ENCODE results near the gene PHF21A.
"Not testable (repeated sequence)": the region's sequence is repeated elsewhere in the genome, so short reads cannot be mapped to it uniquely, and the experiment has no call there.

PHF21A gene

DNA sequence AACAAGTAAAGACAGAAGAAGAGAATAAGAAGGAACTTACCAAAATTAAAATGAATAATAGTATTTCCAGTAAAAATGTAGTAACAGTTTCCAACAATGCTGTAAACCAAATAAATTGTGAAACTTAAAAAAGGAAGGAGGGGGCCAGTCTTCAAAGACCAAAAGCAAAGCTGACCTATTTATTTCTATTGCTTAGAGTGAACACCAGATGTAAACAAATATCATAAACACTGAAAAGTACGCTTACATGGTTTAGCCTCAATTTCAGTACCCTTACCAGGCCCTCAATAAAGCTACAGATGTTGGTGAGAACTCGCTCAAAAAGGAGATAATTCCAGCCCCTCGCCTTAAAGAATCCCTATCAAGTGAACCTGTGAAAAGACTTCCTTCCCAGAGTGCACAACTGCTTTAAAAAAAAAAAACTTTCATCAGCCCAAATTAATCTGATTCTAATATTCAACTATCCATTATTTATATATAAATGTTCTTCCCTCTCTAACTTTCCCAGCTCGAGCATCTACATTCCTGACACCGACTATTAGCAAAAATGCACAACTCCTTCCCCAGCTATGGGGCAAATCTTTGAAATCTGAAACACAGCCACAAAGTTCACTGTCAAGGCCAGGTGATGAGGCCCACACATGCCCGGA lies 2.4 kb downstream of the PHF21A start:
- no peaks in the 10 kb centered on the region for H3K27me3 ChIP-seq (ENCODE audit: control insufficient read depth in 1 of 2, insufficient read depth in 1 of 2, low read length in 2 of 2)
- peak overlapping the region; percentile 55 for H3K4me2 ChIP-seq (ENCODE audit: low read length, poor library complexity, severe bottlenecking)
- peak overlapping the region in 1 of 2 experiments; percentile 90 for H3K4me3 ChIP-seq (ENCODE audit: insufficient read depth in 1 of 2, low read depth in 1 of 2, low read length in 2 of 2)
- peak; percentile 32 for DNase-seq
- H3K4ac ChIP-seq (ENCODE audit: low read depth in 1 of 2, low read length in 2 of 2): no peak overlapping the region
- no peak overlapping the region for H2BK120ac ChIP-seq (ENCODE audit: low read depth, low read length)
- H2BK15ac ChIP-seq (ENCODE audit: low read depth, poor library complexity, severe bottlenecking): no peak overlapping the region
- no peak overlapping the region for H2AK5ac ChIP-seq (ENCODE audit: low read length, severe bottlenecking)
- H3K27ac ChIP-seq (ENCODE audit: low read length, poor library complexity, severe bottlenecking): peak overlapping the region; percentile 47
- no peaks in the 10 kb centered on the region for H3K9me3 ChIP-seq (ENCODE audit: control insufficient read depth, low read length)
- WGBS: 28% methylated on average over 6 of the region's 6 CpGs
- no peaks in the 10 kb centered on the region for H3K36me3 ChIP-seq (ENCODE audit: control insufficient read depth in 1 of 2, insufficient read depth in 2 of 2, low read depth in 1 of 2, low read length in 2 of 2)
- H3K18ac ChIP-seq (ENCODE audit: low read depth in 1 of 2, low read length in 2 of 2): no peak overlapping the region
- H3K14ac ChIP-seq (ENCODE audit: low read length in 2 of 2): no peak overlapping the region
- H3K9ac ChIP-seq (ENCODE audit: low read length): peak overlapping the region; percentile 92
- no peak overlapping the region for H4K8ac ChIP-seq (ENCODE audit: low read length)
- H2AFZ ChIP-seq (ENCODE audit: low read depth, low read length): no peak overlapping the region
- no peak overlapping the region for H2BK5ac ChIP-seq (ENCODE audit: low read depth, low read length, poor library complexity, severe bottlenecking)
- no peak overlapping the region for H3K23ac ChIP-seq (ENCODE audit: low read length in 2 of 2)
- no peak overlapping the region for H4K91ac ChIP-seq (ENCODE audit: low read length)
- H2BK12ac ChIP-seq (ENCODE audit: low read length in 2 of 2): no peak overlapping the region
- H3K4me1 ChIP-seq (ENCODE audit: control insufficient read depth, insufficient read depth, low read depth, low read length): peaks cover 3% of the 10 kb centered on the region
- H3K79me1 ChIP-seq (replicated peaks; ENCODE audit: low read length, poor library complexity, severe bottlenecking): no peaks in the 10 kb centered on the region

DNA sequence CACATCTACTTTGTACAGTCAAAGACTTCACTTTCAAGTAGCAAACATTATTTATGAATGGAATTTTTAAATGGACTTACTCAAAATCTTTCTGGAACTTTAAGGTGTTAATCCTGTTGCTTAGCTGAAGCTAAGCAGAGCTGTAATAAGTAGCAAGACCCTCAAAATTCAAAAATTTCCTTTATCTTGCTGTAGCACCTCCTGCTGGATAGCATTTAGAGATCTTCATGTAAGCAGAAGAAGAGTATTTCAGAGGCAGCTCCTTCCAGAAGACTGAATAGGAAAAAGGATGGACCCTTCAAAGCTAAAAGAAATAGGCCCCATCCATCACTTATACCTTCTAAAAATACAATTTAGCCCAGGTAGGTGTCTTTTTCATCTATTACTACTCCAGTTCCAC lies 3.4 kb downstream of the PHF21A start:
- Histone ChIP-seq H3K4me1 (ENCODE audit: control insufficient read depth, insufficient read depth, low read depth, low read length) (peaks cover 3% of the 10 kb centered on the region), H3K27me3 (ENCODE audit: control insufficient read depth in 1 of 2, insufficient read depth in 1 of 2, low read length in 2 of 2) (no peaks in the 10 kb centered on the region), H3K36me3 (ENCODE audit: control insufficient read depth in 1 of 2, insufficient read depth in 2 of 2, low read depth in 1 of 2, low read length in 2 of 2) (no peaks in the 10 kb centered on the region), H3K4ac (ENCODE audit: low read depth in 1 of 2, low read length in 2 of 2) (no peak overlapping the region), H3K4me3 (ENCODE audit: insufficient read depth in 1 of 2, low read depth in 1 of 2, low read length in 2 of 2) (peak overlapping the region in 1 of 2 experiments; percentile 90), H2BK15ac (ENCODE audit: low read depth, poor library complexity, severe bottlenecking) (no peak overlapping the region), H3K14ac (ENCODE audit: low read length in 2 of 2) (no peak overlapping the region), H3K27ac (ENCODE audit: low read length, poor library complexity, severe bottlenecking) (no peak overlapping the region), H3K9ac (ENCODE audit: low read length) (peak overlapping the region; percentile 92), H3K9me3 (ENCODE audit: control insufficient read depth, low read length) (no peaks in the 10 kb centered on the region), H2AFZ (ENCODE audit: low read depth, low read length) (no peak overlapping the region), H3K18ac (ENCODE audit: low read depth in 1 of 2, low read length in 2 of 2) (no peak overlapping the region), H2BK12ac (ENCODE audit: low read length in 2 of 2) (no peak overlapping the region), H4K8ac (ENCODE audit: low read length) (no peak overlapping the region), H2BK120ac (ENCODE audit: low read depth, low read length) (no peak overlapping the region), H3K79me1 (replicated peaks; ENCODE audit: low read length, poor library complexity, severe bottlenecking) (no peaks in the 10 kb centered on the region), H2AK5ac (ENCODE audit: low read length, severe bottlenecking) (no peak overlapping the region), H3K23ac (ENCODE audit: low read length in 2 of 2) (no peak overlapping the region), H3K4me2 (ENCODE audit: low read length, poor library complexity, severe bottlenecking) (peak overlapping the region; percentile 1), H2BK5ac (ENCODE audit: low read depth, low read length, poor library complexity, severe bottlenecking) (no peak overlapping the region), H4K91ac (ENCODE audit: low read length) (no peak overlapping the region)
- DNase-seq: no peak

DNA sequence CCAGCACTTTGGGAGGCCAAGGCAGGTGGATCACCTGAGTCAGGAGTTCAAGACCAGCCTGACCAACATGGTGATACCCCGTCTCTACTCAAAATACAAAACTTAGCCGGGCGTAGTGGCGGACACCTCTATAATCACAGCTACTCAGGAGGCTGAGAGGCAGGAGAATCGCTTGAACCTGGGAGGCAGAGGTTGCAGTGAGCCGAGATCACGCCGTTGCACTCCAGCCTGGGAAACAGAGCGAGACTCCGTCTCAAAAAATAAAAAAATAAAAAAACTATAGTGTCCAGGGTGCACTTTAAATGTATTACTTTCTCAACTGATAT lies 4.6 kb downstream of the PHF21A start:
- not testable (repeated sequence) for H3K9me3 ChIP-seq (ENCODE audit: control insufficient read depth, low read length); H4K8ac ChIP-seq (ENCODE audit: low read length); H2BK5ac ChIP-seq (ENCODE audit: low read depth, low read length, poor library complexity, severe bottlenecking); H3K4ac ChIP-seq (ENCODE audit: low read depth in 1 of 2, low read length in 2 of 2); H3K23ac ChIP-seq (ENCODE audit: low read length in 2 of 2); H2BK15ac ChIP-seq (ENCODE audit: low read depth, poor library complexity, severe bottlenecking); H3K4me2 ChIP-seq (ENCODE audit: low read length, poor library complexity, severe bottlenecking); H3K36me3 ChIP-seq (ENCODE audit: control insufficient read depth in 1 of 2, insufficient read depth in 2 of 2, low read depth in 1 of 2, low read length in 2 of 2); H2AK5ac ChIP-seq (ENCODE audit: low read length, severe bottlenecking); H2BK120ac ChIP-seq (ENCODE audit: low read depth, low read length); H3K18ac ChIP-seq (ENCODE audit: low read depth in 1 of 2, low read length in 2 of 2); DNase-seq; H2BK12ac ChIP-seq (ENCODE audit: low read length in 2 of 2); H4K91ac ChIP-seq (ENCODE audit: low read length); H3K79me1 ChIP-seq (replicated peaks; ENCODE audit: low read length, poor library complexity, severe bottlenecking); H3K14ac ChIP-seq (ENCODE audit: low read length in 2 of 2); H3K27ac ChIP-seq (ENCODE audit: low read length, poor library complexity, severe bottlenecking); H2AFZ ChIP-seq (ENCODE audit: low read depth, low read length); H3K4me1 ChIP-seq (ENCODE audit: control insufficient read depth, insufficient read depth, low read depth, low read length); H3K27me3 ChIP-seq (ENCODE audit: control insufficient read depth in 1 of 2, insufficient read depth in 1 of 2, low read length in 2 of 2); H3K9ac ChIP-seq (ENCODE audit: low read length)
- H3K4me3 ChIP-seq (ENCODE audit: insufficient read depth in 1 of 2, low read depth in 1 of 2, low read length in 2 of 2): peak overlapping the region in 1 of 2 experiments; percentile 90
- whole genome bisulfite sequencing: 89% methylated on average over 4 of the region's 10 CpGs

DNA sequence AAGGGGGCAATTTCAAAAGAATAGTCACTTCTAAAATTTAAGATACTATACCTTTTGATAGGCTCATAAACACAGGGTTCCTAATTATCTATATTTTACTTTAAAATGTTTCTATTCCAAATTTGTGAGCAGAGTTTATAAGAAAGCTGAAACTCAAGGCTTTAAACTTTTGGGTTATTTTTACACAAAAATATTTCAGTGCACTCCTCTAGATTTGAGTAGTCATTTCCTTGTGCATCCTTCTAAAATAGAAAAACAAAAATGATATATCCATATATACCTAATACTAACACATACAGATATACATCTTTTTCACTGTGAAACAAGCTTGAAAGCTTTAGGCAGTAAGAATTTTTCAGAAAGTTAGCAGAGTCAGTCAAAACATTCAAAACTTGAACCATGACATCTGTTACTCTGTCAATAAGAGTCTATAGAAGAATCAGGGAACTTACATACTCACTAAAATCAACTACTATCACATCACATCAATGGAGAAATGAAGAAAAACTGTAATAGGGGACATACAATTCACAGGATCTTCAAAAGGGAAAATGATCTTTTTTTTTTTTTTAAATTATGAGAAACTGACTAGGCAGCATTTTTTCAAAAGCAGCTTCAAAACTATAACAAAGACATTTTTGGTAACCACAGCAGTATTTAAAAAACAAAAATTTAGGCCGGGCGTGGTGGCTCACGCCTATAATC lies 5.1 kb downstream of the PHF21A start:
- no peaks in the 10 kb centered on the region for H3K36me3 ChIP-seq (ENCODE audit: control insufficient read depth in 1 of 2, insufficient read depth in 2 of 2, low read depth in 1 of 2, low read length in 2 of 2)
- no peaks in the 10 kb centered on the region for H3K79me1 ChIP-seq (replicated peaks; ENCODE audit: low read length, poor library complexity, severe bottlenecking)
- 97% methylated on average over 3 of the region's 3 CpGs for WGBS
- H3K4me3 ChIP-seq (ENCODE audit: insufficient read depth in 1 of 2, low read depth in 1 of 2, low read length in 2 of 2): peak overlapping the region in 1 of 2 experiments; percentile 3
- no peak overlapping the region for H3K27ac ChIP-seq (ENCODE audit: low read length, poor library complexity, severe bottlenecking)
- H3K23ac ChIP-seq (ENCODE audit: low read length in 2 of 2): no peak overlapping the region
- H2BK5ac ChIP-seq (ENCODE audit: low read depth, low read length, poor library complexity, severe bottlenecking): no peak overlapping the region
- no peaks in the 10 kb centered on the region for H3K27me3 ChIP-seq (ENCODE audit: control insufficient read depth in 1 of 2, insufficient read depth in 1 of 2, low read length in 2 of 2)
- no peak overlapping the region for H2BK12ac ChIP-seq (ENCODE audit: low read length in 2 of 2)
- H3K4ac ChIP-seq (ENCODE audit: low read depth in 1 of 2, low read length in 2 of 2): no peak overlapping the region
- no peak overlapping the region for H3K18ac ChIP-seq (ENCODE audit: low read depth in 1 of 2, low read length in 2 of 2)
- H2AK5ac ChIP-seq (ENCODE audit: low read length, severe bottlenecking): no peak overlapping the region
- H2BK120ac ChIP-seq (ENCODE audit: low read depth, low read length): no peak overlapping the region
- H3K9ac ChIP-seq (ENCODE audit: low read length): peak overlapping the region; percentile 59
- H3K14ac ChIP-seq (ENCODE audit: low read length in 2 of 2): no peak overlapping the region
- no peaks in the 10 kb centered on the region for H3K9me3 ChIP-seq (ENCODE audit: control insufficient read depth, low read length)
- H4K91ac ChIP-seq (ENCODE audit: low read length): no peak overlapping the region
- H2AFZ ChIP-seq (ENCODE audit: low read depth, low read length): no peak overlapping the region
- no peak for DNase-seq
- H3K4me2 ChIP-seq (ENCODE audit: low read length, poor library complexity, severe bottlenecking): no peak overlapping the region
- peaks cover 4% of the 10 kb centered on the region for H3K4me1 ChIP-seq (ENCODE audit: control insufficient read depth, insufficient read depth, low read depth, low read length)
- no peak overlapping the region for H2BK15ac ChIP-seq (ENCODE audit: low read depth, poor library complexity, severe bottlenecking)
- no peak overlapping the region for H4K8ac ChIP-seq (ENCODE audit: low read length)
